WERI-Rb-1 (cell line): ENCODE data around the gene CHCHD2.
"Not testable (repeated sequence)": the region's sequence is repeated elsewhere in the genome, so short reads cannot be mapped to it uniquely, and the experiment has no call there.

Experiments used
- DNase-seq: peaks from one replicate; pipeline ENCODE4 v3.0.0-alpha.2; 2020
- H3K27ac ChIP-seq: fragments of 250-450 bp; sonication (Bioruptor Pico); 2 replicates; pipeline ENCODE4 v1.5.1; 2020; ENCODE audit warnings: mild to moderate bottlenecking, moderate library complexity
- H3K27me3 ChIP-seq: fragments of 250-450 bp; sonication (Bioruptor Pico); 2 replicates; pipeline ENCODE4 v1.5.1; 2021; ENCODE audit warnings: mild to moderate bottlenecking, low read depth, moderate library complexity; ENCODE audit not compliant: insufficient read depth, severe bottlenecking
- H3K36me3 ChIP-seq: fragments of 250-450 bp; sonication (Bioruptor Pico); 2 replicates; pipeline ENCODE4 v1.5.1; 2020; ENCODE audit warnings: mild to moderate bottlenecking, moderate library complexity
- H3K4me3 ChIP-seq: 2 replicates; pipeline ENCODE4 v1.5.1; 2011; ENCODE audit warnings: low read depth, mild to moderate bottlenecking, control low read depth, low read length
- H3K9me3 ChIP-seq: fragments of 250-450 bp; sonication (Bioruptor Pico); 2 replicates; pipeline ENCODE4 v1.5.1; 2021; ENCODE audit warnings: mild to moderate bottlenecking, moderate library complexity; ENCODE audit not compliant: severe bottlenecking
- TF ChIP-seq, protein P1 (sequence below): IDR thresholded peaks from 2 replicates; pipeline ENCODE4 v1.5.1; 2011; ENCODE audit warnings: low read depth, mild to moderate bottlenecking, control low read depth, inconsistent platforms, low read length

CHCHD2 gene

DNA sequence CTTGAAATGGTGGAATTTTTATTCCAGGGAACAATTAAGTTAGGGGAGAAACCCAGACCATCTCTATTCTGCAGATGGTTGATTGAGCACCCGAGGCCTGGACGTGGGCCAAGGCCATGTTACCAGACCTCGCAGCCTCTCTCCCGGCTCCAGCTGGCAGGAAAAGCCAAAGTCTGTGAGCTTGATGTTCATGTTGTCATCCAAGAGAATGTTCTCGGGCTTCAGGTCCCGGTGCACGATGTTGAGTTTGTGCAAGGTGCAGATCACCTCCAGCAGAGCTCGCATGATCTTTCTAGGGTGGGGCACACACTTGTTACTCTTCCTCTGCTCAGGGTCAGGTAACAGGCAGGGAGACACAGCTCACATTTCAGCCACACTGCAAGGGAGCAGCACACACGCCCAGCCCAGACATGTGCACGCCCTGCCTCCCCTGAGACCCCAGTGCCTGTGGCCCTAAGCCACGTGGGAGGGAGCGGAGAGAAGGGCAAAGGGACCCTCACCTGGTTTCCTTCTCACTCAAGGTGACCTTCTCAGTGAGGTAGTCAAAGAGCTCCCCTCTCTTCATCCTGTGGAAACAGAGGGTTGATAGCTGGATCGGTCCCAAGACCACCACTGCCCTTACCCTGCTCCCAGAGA lies 23.0 kb downstream of the CHCHD2 start:
- H3K27ac ChIP-seq = no peak overlapping the region
- TF ChIP-seq, protein P1, sequence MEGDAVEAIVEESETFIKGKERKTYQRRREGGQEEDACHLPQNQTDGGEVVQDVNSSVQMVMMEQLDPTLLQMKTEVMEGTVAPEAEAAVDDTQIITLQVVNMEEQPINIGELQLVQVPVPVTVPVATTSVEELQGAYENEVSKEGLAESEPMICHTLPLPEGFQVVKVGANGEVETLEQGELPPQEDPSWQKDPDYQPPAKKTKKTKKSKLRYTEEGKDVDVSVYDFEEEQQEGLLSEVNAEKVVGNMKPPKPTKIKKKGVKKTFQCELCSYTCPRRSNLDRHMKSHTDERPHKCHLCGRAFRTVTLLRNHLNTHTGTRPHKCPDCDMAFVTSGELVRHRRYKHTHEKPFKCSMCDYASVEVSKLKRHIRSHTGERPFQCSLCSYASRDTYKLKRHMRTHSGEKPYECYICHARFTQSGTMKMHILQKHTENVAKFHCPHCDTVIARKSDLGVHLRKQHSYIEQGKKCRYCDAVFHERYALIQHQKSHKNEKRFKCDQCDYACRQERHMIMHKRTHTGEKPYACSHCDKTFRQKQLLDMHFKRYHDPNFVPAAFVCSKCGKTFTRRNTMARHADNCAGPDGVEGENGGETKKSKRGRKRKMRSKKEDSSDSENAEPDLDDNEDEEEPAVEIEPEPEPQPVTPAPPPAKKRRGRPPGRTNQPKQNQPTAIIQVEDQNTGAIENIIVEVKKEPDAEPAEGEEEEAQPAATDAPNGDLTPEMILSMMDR = no peak
- DNase-seq = no peak
- H3K4me3 ChIP-seq = no peak overlapping the region
- H3K27me3 ChIP-seq = no peaks in the 10 kb centered on the region
- no peaks in the 10 kb centered on the region for H3K9me3 ChIP-seq
- H3K36me3 ChIP-seq = peaks cover 11% of the 10 kb centered on the region

- no peak overlapping the region for H3K4me3 ChIP-seq
- no peaks in the 10 kb centered on the region for H3K27me3 ChIP-seq
- no peaks in the 10 kb centered on the region for H3K9me3 ChIP-seq
- peaks cover 14% of the 10 kb centered on the region for H3K36me3 ChIP-seq
- no peak for DNase-seq
- TF ChIP-seq, protein P1 = no peak
- no peak overlapping the region for H3K27ac ChIP-seq
Observed at GRCh38 chr7:56081626-56082340, 24.5 kb downstream of the CHCHD2 start.

DNA sequence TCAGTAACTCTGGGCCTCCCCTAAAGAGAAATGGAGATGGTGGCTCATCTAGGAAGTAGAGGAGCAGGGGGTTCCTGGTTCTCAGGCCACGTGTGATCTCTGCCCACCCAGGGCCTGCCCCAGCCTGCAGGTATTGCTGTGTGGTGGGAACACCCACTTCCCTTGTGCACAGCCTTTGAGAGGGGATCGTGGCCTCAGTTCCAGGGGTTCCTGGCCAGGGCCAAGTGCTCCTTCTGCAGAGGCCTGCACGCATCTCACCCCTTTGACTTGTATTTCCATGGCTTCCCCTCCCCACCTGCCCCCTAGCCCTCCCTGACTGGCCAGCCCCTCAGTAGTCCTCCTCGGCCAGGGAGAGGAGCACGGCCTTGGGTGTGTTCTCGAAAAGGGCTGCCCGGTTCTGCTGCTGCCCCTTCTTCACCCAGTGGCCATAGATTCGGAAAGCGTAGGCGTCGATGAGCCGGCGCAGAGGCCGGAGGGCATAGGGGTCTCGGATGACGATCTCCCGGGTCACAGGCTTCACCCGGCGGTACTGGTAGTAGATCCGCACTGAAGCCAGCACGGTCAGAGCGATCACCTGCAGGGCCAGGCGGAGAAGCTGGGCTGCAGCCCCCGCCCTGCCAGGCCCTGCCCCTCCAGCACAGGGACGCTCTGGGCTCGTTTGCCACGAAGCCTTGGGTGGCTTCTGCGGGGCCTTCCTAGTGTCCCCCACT lies 25.4 kb downstream of the CHCHD2 start:
- not testable (repeated sequence) for H3K4me3 ChIP-seq, H3K27ac ChIP-seq, H3K27me3 ChIP-seq, H3K9me3 ChIP-seq, DNase-seq
- peaks cover 14% of the 10 kb centered on the region for H3K36me3 ChIP-seq

- Histone ChIP-seq H3K36me3 (peaks cover 11% of the 10 kb centered on the region), H3K27ac (no peak overlapping the region), H3K4me3 (no peak overlapping the region), H3K9me3 (no peaks in the 10 kb centered on the region), H3K27me3 (no peaks in the 10 kb centered on the region)
- TF ChIP-seq, protein P1 = peak; percentile 54
- no peak for DNase-seq
Observed at GRCh38 chr7:56079450-56080185, 26.7 kb downstream of the CHCHD2 start.

- TF ChIP-seq, protein P1 = no peak
- H3K27me3 ChIP-seq = no peaks in the 10 kb centered on the region
- no peak overlapping the region for H3K27ac ChIP-seq
- H3K36me3 ChIP-seq = peaks cover 12% of the 10 kb centered on the region
- no peak for DNase-seq
- H3K4me3 ChIP-seq = no peak overlapping the region
- no peaks in the 10 kb centered on the region for H3K9me3 ChIP-seq
Observed at GRCh38 chr7:56078196-56078595, 28.1 kb downstream of the CHCHD2 start.

DNA sequence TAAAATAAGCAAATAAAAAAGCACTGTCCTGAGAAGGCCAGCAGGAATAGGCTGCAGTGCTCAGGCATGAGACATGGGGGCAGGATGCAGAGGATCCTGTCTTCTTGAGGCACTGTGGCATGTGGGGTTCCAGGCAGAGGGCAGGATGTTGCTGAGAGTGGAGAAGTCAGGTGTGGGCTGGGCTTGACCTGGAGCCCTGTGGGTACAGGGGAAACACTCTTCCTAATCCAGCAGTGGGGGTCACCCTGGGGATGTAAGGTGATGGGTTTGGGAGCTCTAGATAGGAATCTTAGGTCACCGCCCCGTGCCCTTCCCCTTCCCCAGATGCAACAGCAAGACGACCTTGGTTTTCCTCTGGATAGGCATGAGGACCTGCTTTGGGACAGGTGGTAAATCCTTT lies 28.6 kb downstream of the CHCHD2 start:
- no peak overlapping the region for H3K27ac ChIP-seq
- TF ChIP-seq, protein P1 = no peak
- no peaks in the 10 kb centered on the region for H3K9me3 ChIP-seq
- no peak for DNase-seq
- peaks cover 16% of the 10 kb centered on the region for H3K36me3 ChIP-seq
- no peak overlapping the region for H3K4me3 ChIP-seq
- H3K27me3 ChIP-seq = no peaks in the 10 kb centered on the region
